ENCODE results near the gene WDTC1.

DNA sequence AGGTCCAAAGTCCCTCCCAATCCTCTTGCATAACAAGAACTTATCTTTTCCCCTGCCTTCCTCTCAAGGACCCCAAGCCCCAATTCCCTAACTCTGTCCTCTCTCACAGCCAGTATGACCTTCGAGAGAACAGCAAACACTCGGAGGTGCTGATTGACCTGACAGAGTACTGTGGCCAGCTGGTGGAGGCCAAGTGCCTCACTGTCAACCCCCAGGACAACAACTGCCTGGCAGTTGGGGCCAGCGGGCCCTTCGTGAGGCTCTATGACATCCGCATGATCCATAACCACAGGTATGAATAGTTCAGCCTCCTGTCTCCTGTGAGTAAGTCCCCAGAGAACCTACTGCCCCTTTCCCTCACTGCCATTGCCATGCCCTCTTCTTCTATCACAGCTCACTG, 57.7 kb downstream of the WDTC1 start:
- TF ChIP-seq, protein P1, sequence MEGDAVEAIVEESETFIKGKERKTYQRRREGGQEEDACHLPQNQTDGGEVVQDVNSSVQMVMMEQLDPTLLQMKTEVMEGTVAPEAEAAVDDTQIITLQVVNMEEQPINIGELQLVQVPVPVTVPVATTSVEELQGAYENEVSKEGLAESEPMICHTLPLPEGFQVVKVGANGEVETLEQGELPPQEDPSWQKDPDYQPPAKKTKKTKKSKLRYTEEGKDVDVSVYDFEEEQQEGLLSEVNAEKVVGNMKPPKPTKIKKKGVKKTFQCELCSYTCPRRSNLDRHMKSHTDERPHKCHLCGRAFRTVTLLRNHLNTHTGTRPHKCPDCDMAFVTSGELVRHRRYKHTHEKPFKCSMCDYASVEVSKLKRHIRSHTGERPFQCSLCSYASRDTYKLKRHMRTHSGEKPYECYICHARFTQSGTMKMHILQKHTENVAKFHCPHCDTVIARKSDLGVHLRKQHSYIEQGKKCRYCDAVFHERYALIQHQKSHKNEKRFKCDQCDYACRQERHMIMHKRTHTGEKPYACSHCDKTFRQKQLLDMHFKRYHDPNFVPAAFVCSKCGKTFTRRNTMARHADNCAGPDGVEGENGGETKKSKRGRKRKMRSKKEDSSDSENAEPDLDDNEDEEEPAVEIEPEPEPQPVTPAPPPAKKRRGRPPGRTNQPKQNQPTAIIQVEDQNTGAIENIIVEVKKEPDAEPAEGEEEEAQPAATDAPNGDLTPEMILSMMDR (optimal IDR thresholded peaks at IDR 0.05 in 1 of 3, IDR thresholded peaks at IDR 0.05 in 1 of 3, conservative IDR thresholded peaks at IDR 0.05 in 1 of 3; ENCODE audit: extremely low read depth in 1 of 3, insufficient read depth in 2 of 3, low read length in 3 of 3), result no peak
- no peak for TF ChIP-seq EZH2 (IDR thresholded peaks at IDR 0.05; ENCODE audit: low read length)
